NCI-H446 (cell line): ENCODE measurements around the gene TRIM69.
A peak's percentile ranks its signal among the peaks of the same experiment; 100 is the strongest.
"Not testable (repeated sequence)": the region's sequence is repeated elsewhere in the genome, so short reads cannot be mapped to it uniquely, and the experiment has no call there.

Experiments used
- DNase-seq, 2 experiments: peaks; one replicate each; lab custom pipeline; 2025; lab: John Stamatoyannopoulos, UW

TRIM69 gene, protein sequence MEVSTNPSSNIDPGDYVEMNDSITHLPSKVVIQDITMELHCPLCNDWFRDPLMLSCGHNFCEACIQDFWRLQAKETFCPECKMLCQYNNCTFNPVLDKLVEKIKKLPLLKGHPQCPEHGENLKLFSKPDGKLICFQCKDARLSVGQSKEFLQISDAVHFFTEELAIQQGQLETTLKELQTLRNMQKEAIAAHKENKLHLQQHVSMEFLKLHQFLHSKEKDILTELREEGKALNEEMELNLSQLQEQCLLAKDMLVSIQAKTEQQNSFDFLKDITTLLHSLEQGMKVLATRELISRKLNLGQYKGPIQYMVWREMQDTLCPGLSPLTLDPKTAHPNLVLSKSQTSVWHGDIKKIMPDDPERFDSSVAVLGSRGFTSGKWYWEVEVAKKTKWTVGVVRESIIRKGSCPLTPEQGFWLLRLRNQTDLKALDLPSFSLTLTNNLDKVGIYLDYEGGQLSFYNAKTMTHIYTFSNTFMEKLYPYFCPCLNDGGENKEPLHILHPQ

DNA sequence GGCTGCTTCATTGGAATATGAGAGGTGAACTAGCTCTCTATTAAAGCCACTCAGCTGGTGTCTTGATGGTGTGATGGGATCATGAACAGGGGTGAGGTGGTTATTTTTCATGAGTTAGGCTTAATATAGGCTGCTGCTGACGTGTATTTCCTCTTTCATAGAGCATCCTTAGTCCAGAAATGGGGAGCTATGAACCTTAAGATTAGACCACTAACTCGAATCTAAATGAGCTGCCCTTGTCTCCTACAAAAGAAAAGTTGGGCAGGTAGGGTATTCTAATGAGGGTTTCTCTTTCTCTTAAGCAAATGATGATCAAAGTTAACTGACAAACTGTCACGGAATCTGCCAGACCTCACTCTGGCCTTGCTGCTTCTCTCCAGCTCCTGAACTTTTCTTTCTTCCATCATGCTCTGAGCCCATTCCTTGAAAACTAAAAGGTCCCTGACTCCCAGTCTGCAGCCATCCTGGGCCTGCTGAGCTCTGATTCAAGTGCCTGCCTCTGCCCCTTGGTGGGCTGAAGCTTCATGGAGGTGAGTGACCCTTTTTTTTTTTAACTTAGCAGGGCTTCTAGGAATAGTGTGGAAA is at the start of gene TRIM69:
TSS of gene TRIM69 (plus strand) at position 348 of the 585 bp plus-strand sequence. CDS start at position 525, 177 bp downstream.
- no peak for DNase-seq

DNA sequence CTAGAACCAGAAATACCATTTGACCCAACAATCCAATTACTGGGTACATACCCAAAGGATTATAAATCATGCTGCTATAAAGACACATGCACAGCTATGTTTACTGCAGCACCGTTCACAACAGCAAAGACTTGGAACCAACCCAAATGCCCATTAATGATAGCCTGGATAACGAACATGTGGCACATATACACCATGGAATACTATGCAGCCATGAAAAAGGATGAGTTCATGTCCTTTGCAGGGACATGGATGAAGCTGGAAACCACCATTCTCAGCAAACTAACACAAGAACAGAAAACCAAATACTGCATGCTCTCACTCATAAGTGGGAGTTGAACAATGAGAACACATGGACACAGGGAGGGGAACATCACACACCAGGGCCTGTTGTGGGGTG is 47.0 kb upstream of the TRIM69 start:
- not testable (repeated sequence) for DNase-seq

DNA sequence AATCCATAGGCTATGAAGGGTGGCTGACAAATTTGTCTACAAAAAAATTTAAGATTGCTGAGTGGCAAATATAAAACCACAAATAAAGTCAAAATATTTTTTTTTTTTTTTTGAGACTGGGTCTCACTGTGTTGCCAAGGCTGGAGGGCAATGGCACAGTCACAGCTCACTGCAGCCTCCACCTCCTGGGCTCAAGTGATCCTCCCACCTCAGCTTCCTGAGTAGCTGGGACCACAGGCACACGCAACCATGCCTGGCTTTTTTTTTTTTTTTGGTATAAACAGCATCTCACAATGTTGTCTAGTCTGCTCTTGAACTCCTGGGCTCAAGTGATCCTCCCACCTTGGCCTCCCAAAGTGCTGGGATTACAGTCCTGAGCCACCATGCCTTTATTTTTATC is 46.1 kb upstream of the TRIM69 start:
- not testable (repeated sequence) for DNase-seq

DNA sequence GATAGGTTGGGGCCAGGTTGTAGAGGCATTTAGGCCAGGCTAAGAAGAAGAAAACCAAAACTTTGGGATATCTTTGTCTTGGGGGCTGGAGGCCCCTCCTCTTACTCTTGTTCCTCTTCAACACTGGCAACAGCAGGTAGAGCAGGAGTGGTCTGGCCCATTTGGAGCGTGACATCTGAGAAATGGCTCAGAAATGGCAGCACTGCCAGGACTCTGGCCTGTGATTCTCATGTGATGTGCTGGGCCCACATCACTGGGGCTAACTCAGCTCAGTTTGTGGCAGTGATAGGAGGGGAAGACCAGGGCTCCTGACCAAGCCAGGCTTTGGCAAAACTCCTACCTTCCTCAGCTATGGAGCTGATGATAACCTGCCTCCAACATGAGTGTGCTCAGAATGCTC is 43.7 kb upstream of the TRIM69 start:
- no peak for DNase-seq

DNA sequence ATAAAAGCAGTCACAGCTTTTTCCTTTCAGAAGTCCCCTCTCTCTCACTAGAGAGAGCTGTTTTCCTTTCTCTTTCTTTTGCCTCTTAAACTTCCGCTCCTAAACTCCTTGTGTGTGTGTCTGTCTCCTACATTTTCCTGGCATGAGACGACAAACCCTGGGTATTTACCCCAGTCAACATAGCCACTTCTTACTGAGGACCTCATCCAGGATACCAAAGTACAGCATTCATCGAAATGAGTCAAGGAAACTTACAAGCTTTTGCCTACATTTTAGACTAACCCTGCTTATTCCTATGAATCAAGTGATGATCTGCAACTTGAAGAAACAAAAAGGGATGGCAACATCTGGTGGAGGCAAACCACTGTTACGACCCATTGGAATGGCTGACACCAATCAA is 41.9 kb upstream of the TRIM69 start:
- DNase-seq: no peak

DNA sequence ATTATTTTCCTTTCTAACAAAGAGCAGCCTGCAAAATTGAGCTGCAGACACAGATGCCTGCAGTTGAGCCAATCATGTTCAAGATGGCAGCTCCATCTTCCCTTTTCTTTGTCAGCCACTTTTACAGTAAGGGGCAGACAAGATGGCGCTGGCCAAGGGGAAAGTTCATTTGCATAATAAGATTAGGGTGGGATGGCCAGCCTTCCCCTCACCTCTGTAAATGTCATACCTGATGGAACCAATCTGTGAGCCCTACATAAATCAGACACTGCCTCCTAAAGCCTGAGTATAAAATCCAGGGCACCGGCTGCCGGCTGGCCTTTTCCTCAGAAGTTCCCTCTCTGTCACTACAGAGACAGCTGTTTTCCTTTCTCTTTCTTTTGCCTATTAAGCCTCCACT is 41.0 kb upstream of the TRIM69 start:
- DNase-seq: no peak

DNA sequence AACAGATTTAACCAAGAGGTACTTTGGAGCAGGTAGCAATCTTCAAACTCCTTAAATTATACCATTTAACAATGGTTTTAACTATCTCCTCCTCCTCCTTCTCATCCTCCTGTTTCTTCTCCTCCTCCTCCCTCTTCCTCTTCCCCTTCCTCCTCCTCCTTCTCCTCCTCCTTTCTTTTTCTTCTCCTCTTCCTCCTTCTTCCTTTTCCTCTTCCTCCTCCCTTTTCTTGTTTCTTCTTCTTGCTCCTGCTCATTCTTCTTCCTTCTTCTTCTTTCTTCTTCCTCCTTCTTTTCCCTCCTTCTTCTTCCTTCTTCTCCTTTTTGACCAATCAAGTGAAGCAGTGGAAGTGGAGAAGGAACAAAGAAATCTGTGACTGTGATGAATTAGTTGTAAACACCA is 39.3 kb upstream of the TRIM69 start:
- DNase-seq: no peak

DNA sequence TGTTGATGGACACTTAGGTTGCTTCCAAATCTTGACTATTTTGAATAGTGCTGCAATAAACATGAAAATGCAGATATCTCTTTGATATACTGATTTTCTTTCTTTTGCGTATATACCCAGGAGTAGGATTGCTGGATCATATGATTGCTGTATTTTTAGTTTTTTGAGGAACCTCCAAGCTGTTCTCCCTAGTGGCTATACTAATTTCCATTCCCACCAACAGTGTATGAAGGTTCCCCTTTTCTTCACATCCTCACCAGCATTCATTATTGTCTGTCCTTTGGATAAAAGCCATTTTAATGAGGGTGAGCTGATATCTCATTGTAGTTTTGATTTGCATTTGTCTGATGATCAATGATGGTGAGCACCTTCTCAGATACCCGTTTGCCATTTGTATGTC is 37.7 kb upstream of the TRIM69 start:
- DNase-seq: no peak

DNA sequence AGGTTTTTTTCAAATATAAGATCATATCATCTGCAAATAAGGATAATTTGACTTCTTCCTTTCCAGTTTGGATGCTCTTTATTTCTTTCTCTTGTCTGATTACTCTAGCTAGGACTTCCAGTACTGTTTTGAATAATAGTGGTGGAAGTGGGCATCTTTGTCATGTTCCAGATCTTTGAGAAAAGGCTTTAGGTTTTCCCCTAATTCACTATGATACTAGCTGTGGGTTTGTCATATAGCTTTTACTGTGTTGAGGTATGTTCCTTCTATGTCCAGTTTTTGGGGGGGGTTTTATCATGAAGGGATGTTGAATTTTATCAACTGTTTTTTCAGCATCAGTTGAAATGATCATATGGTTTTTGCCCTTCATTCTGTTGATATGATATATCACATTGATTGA is 35.7 kb upstream of the TRIM69 start:
- DNase-seq: not testable (repeated sequence)

DNA sequence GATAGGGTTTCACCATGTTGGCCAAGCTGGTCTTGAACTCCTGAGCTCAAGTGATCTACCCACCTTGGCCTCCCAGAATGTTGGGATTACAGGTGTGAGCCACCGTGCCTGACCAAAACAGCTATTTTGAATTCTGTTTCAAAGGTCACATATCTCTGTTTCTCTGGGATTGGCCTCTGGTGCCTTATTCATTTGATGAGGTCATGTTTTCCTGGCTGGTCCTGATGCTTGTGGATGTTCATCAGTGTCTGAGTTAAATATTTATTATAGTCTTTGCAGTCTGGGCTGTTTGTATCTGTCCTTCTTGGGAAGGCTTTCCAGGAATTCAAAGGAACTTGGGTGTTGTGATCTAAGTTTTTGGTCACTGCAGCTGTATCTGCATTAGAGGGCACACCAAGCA is 30.3 kb upstream of the TRIM69 start:
- no peak for DNase-seq

DNA sequence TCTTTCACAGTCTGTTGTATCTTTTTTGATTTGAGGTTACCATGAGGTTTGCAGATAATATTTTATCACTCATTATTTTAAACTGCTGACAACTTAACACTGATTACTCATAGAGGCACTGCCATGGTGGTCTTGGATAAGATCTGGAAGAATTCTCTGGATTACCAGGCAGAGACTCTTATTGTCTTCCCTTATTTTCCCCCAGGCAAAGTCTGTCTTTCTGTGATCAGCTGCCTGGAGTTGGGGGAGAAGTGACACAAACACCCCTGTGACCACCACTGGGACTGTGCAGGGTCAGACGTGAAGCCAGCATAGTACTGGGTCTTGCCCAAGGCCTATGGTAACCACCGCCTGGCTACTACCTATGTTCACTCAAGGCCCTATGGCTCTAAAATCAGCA is 29.9 kb upstream of the TRIM69 start:
- DNase-seq: no peak

DNA sequence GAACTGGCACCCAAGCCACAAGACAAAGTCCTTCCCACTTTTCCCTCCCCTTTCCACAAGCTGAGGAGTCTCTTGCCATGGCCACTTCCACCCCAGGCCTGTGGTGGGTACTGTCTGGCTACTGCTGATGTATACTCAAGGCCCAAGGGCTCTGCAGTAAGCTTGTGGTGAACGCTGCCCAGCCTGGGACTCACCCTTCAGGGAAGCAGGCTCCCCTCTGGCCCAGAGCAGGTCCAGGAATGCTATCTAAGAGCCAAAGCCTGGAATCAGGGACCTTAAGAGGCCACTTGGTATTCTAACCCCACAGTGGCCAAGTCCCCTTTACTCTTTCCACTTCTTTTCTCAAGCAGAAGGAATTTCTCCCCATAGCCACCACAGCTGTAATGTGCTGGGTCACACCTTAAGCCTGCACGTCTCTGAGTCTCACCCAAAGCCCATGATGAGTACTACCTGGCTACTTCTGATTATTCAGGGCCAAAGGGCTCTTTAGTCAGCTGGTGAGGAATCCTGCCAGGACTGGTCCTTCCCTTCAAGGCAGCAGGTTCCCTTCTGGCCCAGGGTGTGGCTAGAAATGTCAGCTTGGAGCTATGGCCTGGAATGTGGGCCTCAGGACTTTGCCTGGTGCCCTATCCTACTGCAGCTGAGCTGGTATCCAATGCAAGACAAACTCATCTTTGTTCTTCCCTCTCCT is 29.2 kb upstream of the TRIM69 start:
- no peak for DNase-seq

DNA sequence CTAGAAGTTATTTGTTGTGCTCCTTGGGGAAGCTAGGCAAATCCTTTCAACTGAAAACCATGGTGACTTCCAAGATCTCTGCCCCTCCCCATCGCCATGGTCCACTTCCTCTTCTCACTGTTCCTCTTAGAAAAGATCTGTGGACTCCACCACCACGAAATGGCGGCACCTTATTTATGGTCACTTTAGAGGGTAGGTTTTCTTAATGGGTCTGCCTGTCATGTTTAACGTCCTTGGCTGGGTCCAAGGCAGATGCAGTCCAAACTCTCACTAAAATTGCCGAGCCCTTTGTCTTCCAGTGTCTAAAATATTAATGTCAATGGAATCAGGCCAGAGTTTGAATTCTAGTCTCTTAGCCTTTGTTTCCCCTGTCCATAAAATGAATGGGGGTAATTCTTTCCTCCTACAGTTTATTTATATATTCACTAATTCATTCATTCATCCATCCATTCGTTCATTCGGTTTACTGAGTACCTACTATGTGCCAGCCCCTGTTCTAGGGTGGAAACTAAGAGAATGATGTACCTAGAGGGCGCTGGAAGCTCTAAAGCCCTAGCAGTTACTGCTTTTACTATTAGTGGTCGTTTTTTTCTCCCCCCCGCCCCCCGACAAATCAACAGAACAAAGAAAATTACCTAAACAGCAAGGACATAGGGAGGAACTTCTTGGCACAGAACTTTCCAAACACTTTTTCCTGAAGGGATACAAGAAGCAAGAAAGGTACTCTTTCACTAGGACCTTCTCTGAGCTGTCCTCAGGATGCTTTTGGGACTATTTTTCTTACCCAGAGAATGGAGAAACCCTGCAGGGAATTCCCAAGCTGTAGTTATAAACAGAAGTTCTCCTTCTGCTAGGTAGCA is 25.9 kb upstream of the TRIM69 start:
- no peak for DNase-seq

DNA sequence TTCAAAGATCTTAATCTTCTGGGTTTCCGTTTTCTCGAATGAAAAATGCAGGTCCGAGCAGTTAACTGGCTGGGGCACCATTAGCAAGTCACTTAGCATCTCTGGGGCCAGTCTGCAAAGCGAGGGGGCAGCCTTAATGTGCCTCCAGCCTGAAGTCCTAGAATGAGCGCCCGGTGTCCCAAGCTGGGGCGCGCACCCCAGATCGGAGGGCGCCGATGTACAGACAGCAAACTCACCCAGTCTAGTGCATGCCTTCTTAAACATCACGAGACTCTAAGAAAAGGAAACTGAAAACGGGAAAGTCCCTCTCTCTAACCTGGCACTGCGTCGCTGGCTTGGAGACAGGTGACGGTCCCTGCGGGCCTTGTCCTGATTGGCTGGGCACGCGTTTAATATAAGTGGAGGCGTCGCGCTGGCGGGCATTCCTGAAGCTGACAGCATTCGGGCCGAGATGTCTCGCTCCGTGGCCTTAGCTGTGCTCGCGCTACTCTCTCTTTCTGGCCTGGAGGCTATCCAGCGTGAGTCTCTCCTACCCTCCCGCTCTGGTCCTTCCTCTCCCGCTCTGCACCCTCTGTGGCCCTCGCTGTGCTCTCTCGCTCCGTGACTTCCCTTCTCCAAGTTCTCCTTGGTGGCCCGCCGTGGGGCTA is 25.1 kb upstream of the TRIM69 start, which contains the start of the genes B2M and PATL2:
TSS of gene B2M (plus strand) at position 422 of the 647 bp plus-strand sequence. CDS start at position 452, 30 bp downstream.
TSS of gene PATL2 (minus strand) at position 228 of the 647 bp plus-strand sequence. CDS start 34,833 bp downstream, outside the sequence.
- peak; percentile 72 to 95 for DNase-seq

DNA sequence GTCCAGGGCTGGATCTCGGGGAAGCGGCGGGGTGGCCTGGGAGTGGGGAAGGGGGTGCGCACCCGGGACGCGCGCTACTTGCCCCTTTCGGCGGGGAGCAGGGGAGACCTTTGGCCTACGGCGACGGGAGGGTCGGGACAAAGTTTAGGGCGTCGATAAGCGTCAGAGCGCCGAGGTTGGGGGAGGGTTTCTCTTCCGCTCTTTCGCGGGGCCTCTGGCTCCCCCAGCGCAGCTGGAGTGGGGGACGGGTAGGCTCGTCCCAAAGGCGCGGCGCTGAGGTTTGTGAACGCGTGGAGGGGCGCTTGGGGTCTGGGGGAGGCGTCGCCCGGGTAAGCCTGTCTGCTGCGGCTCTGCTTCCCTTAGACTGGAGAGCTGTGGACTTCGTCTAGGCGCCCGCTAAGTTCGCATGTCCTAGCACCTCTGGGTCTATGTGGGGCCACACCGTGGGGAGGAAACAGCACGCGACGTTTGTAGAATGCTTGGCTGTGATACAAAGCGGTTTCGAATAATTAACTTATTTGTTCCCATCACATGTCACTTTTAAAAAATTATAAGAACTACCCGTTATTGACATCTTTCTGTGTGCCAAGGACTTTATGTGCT is 24.5 kb upstream of the TRIM69 start:
- peak in 1 of 2 experiments; percentile 7 for DNase-seq

DNA sequence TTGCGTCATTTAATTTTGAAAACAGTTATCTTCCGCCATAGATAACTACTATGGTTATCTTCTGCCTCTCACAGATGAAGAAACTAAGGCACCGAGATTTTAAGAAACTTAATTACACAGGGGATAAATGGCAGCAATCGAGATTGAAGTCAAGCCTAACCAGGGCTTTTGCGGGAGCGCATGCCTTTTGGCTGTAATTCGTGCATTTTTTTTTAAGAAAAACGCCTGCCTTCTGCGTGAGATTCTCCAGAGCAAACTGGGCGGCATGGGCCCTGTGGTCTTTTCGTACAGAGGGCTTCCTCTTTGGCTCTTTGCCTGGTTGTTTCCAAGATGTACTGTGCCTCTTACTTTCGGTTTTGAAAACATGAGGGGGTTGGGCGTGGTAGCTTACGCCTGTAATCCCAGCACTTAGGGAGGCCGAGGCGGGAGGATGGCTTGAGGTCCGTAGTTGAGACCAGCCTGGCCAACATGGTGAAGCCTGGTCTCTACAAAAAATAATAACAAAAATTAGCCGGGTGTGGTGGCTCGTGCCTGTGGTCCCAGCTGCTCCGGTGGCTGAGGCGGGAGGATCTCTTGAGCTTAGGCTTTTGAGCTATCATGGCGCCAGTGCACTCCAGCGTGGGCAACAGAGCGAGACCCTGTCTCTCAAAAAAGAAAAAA is 23.9 kb upstream of the TRIM69 start:
- DNase-seq: peak in 1 of 2 experiments; percentile 2

DNA sequence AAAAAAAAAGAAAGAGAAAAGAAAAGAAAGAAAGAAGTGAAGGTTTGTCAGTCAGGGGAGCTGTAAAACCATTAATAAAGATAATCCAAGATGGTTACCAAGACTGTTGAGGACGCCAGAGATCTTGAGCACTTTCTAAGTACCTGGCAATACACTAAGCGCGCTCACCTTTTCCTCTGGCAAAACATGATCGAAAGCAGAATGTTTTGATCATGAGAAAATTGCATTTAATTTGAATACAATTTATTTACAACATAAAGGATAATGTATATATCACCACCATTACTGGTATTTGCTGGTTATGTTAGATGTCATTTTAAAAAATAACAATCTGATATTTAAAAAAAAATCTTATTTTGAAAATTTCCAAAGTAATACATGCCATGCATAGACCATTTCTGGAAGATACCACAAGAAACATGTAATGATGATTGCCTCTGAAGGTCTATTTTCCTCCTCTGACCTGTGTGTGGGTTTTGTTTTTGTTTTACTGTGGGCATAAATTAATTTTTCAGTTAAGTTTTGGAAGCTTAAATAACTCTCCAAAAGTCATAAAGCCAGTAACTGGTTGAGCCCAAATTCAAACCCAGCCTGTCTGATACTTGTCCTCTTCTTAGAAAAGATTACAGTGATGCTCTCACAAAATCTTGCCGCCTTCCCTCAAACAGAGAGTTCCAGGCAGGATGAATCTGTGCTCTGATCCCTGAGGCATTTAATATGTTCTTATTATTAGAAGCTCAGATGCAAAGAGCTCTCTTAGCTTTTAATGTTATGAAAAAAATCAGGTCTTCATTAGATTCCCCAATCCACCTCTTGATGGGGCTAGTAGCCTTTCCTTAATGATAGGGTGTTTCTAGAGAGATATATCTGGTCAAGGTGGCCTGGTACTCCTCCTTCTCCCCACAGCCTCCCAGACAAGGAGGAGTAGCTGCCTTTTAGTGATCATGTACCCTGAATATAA is 23.0 kb upstream of the TRIM69 start:
- peak in 1 of 2 experiments; percentile 22 for DNase-seq

DNA sequence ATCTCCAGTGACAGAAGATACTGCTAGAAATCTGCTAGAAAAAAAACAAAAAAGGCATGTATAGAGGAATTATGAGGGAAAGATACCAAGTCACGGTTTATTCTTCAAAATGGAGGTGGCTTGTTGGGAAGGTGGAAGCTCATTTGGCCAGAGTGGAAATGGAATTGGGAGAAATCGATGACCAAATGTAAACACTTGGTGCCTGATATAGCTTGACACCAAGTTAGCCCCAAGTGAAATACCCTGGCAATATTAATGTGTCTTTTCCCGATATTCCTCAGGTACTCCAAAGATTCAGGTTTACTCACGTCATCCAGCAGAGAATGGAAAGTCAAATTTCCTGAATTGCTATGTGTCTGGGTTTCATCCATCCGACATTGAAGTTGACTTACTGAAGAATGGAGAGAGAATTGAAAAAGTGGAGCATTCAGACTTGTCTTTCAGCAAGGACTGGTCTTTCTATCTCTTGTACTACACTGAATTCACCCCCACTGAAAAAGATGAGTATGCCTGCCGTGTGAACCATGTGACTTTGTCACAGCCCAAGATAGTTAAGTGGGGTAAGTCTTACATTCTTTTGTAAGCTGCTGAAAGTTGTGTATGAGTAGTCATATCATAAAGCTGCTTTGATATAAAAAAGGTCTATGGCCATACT is 21.1 kb upstream of the TRIM69 start:
- no peak for DNase-seq
